Colon (tissue), 2 donors: Measurements from ENCODE around the gene IER2.
"Not testable (repeated sequence)": the region's sequence is repeated elsewhere in the genome, so short reads cannot be mapped to it uniquely, and the experiment has no call there.

Experiments
- FAIRE-seq: peaks from 2 replicates; lab custom pipeline; 2012; peaks lifted over from hg19 to GRCh38; lab: Jason Lieb, UNC
- donor health status: control.
- donor health status: control.

IER2 gene

GRCh38 chr19:13138916-13139198, 11.4 kb upstream of the IER2 start:
- FAIRE-seq: no peak

DNA sequence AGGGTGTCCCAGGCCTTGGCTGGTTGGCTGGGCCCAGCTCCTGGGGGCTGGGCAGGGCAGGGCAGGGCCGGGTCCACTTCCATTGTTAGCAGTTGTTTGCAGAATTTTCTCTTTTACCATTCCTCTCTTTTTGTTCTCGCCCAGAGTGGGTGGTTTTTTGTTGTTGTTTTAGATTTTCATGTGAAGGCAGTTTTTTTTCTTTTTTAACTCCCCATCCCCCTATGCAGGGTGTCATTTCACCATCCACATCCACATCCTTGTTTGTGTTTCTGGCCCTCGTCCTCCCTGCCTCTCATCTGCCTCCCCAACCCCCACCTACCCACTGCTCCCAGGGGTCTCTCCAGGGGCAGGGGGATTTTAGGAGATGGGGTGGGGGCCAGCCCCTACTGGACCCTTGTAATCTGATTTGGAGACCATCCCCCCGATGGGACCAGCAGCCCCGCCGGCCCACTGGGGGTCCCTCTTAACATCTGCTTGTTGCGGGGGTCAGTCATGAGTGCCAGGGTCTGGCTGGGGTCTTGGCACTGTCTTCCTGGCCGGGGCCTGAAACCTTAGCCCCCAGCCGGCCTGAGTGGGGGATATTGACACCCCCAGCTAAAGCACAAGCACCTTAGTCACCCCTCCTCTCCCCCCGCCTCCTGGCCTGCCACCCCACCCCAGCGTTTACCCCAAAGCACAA, 10.4 kb upstream of the IER2 start:
- FAIRE-seq: no peak

DNA sequence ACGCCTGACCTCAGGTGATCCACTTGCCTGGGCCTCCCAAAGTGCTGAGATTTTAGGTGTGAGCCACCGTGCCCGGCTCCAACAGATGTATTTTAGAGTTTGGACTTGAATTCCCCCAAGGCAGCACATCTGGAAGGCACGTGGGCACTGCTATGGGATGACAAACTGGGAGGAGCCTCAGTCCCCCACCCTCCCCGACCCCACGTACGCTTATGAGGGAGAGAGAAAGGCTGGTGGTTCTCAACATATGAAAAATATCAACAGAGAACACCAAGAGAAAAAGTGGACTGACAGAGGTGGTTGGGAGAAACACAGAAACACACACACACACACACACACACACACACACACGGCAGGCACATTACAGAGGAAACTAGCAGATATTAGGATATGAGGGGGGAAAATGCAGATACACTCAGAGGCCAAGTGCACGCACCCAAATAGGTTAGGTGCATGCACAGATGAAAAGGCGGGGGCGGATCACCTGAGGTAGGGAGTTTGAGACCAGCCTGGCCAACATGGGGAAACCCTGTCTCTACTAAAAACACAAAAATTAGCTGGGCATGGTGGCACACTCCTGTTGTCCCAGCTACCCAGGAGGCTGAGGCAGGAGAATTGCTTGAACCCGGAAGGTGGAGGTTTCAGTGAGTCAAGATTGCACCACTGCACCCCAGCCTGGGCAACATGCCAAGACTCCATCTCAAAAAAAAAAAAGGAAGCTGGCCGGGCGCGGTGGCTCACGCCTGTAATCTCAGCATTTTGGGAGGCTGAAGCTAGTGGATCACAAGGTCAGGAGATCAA, 3.2 kb upstream of the IER2 start:
- no peak for FAIRE-seq

- not testable (repeated sequence) for FAIRE-seq
These were observed 1.0 kb upstream of the IER2 start for GRCh38 chr19:13149173-13149627.

DNA sequence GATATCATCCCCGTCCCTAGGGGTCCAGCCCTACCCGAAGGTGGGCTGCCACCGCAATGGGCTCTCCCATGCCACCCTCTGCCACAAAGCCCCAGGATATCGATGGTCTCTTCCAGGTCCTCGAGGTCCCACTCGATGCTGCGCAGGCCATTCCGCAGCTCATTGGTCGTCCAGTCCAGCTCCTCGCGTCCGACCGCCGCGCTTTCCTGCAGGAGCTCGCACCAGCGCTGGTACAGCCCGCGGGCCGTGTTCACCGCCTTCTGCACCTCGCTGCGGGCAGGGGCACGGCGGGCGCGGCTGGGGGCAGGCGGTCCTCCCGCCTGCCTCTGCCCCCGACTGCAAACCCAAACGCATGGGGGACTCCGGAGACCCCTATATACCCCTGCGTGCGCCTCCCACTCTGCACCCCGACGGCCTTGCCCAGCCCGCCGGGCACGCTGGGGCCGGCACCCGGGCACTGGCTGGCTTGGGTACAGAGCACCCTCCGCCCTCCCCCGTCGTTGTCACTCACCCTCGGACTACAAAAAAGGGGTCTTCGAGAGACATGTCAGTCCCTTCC, 504 bp upstream of the IER2 start:
- no peak for FAIRE-seq

DNA sequence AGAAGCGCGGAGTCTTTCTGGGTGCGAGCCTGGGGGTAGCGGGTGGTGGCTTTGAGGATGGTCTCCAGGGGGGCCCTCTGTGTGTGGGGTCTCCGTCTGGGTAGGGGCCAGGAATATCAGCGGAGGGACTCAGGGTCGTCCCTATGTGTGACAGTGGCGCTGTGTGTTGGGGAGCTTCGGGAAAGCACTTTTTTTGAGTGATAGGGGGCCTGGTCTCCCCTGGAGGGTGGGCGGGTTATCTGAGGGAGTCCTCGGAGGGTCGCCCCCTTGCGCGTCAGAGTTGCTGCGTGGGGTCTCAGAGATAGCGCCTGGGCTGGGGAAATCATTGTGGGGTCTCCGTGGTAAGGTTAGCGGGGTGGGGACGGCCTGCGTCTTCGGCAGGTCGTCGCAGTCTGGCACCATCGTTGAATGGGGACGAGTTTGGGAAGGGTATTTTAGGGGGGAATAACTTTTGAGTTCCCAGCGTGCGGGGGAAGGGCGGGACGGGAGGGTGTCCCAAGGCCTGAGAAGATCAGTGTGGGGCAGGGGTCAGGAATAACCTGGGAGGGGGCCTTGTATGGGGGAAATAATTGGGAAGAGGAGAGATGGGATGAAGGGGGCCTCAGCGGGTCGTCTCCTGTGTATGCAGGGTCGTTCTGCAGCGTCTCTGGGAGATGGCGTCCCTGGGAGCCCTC, 857 bp downstream of the IER2 start:
- no peak for FAIRE-seq

GRCh38 chr19:13151605-13152355, 1.6 kb downstream of the IER2 start:
- no peak for FAIRE-seq

- no peak for FAIRE-seq
These were observed 2.3 kb downstream of the IER2 start for GRCh38 chr19:13152356-13152973.

DNA sequence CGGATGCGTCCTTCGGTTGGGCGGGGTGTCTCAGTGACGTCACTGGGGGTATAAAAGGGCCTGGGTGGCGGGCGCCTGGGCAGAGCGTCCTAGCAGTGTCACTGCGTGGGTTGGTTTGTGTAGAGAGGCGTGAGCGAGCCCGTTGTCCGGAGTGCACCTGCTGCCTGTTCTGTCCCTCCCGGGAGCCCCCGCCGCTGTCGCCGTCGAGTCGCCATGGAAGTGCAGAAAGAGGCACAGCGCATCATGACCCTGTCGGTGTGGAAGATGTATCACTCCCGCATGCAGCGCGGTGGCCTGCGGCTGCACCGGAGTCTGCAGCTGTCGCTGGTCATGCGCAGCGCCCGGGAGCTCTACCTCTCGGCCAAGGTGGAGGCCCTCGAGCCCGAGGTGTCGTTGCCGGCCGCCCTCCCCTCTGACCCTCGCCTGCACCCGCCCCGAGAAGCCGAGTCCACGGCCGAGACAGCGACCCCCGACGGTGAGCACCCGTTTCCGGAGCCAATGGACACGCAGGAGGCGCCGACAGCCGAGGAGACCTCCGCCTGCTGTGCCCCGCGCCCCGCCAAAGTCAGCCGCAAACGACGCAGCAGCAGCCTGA, 2.9 kb downstream of the IER2 start:
- no peak for FAIRE-seq

DNA sequence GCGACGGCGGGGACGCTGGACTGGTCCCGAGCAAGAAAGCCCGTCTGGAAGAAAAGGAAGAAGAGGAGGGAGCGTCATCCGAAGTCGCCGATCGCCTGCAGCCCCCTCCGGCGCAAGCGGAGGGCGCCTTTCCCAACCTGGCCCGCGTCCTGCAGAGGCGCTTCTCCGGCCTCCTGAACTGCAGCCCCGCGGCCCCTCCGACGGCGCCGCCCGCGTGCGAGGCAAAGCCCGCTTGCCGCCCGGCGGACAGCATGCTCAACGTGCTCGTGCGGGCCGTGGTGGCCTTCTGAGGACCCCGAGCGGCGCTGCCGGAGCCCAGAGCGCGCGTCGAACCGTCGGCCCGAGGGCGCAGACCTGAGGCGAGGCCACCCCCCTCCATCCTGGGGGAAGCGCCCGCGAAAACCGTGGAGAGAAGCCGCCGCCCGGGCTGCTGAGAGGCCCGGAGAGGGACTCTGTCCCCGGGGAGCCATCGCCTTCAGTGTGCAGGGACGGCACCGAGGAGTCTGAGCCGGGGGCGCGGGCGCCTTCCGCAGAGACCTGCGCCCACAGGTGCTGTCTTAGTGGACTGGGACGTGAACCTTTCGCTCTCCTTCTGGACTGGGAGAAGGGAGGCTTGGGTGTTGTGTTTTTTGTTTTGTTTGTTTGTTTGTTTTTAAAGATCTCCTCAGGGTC, 3.5 kb downstream of the IER2 start:
- FAIRE-seq: no peak

DNA sequence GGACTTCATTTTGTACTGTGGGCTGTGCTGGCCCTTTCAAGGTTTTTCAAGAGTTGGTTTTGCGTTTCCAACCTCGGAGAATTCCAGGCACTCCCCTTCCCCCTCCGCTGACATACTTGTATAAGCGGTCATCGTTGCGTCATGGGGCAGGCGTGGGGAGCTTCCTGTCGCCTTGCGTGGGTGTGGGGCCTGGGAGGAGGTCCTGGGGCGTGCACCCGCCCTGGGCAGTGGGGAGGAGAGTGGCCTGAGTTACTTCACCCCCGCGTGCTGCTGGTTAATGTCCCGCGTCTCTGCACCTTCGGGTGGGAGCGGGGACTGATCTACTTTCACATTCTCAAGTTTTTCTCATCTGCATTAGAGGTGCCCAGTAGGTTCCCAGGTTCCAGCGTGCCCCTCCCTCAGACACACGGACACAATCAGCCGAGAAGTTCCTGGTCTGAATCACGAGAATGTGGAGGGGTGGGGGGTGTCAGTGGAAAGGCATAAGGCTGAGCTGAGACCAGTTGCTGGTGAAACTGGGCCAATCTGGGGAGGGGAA, 4.1 kb downstream of the IER2 start:
- FAIRE-seq: no peak

- FAIRE-seq: no peak
These were observed 4.8 kb downstream of the IER2 start for GRCh38 chr19:13154911-13155471.

DNA sequence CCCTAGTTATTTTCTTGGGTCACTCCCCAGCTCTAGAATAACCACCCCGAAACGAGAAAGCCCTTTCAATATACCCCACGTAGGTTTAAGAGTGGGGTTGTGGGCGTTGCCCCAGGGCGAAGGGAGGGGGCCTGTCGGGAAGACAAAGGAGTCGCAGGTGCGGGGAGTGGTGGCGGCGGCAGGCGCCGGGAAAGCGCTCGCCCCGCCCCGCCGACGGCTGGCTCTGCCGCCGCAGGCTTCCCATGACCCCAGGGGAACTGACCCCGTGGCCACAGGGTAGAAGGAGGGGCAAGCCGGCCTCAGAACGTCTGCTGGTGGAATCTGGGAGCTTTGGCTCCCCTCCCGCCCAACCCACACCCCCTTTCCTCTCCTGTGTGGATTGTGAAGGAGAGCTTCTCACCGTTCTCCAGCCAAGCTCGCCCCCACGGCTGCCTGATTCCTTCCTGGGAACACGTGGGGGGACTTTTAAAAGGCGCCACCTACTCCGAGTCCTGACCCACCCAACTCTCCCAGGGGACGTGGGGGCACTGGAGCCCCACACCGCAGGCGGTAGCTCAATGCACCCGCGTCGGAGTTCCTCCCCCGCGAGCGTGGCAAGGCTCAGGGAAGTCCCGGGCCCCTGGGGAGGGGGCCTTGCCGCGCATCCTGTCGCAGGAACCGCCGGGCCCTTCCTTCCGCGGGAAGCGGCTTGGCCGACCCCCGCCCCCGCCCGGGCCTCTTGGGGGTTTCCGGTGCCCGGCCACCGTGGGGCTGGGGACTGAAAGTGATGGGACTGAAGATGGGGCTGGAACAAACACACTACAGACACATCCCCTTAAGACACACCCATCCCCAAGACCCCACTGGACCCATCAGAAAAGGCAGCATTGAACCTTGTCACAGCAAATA, 5.5 kb downstream of the IER2 start:
- no peak for FAIRE-seq

DNA sequence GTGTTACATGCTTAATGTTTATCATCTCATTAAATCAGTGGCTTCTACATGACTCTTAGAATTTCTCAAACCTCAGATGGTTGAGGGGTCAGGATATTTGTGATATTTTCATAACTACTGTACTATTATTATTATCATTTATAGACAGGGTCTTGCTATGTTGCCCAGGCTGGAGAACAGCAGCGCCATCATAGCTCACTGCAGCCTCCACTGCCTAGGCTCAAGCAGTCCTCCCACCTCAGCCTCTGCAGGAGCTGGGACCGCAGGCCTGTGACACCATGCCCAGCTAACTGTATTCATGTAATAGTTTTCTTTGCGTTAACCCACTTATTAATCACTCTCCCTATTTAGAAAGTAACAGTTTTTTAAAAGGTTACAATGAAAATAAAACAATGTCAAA, 9.5 kb downstream of the IER2 start:
- no peak for FAIRE-seq

GRCh38 chr19:13160557-13160956, 10.3 kb downstream of the IER2 start:
- no peak for FAIRE-seq

GRCh38 chr19:13162724-13163608, 12.8 kb downstream of the IER2 start:
- FAIRE-seq: no peak

GRCh38 chr19:13163609-13164342, 13.6 kb downstream of the IER2 start:
- FAIRE-seq: no peak
